Osteocyte (in vitro differentiated cells): ENCODE data around the gene IPCEF1. TPM values are rescaled to one million over a fixed set of nuclear protein-coding genes. Genes with fewer than 3 reads are reported as not detected.

Source experiments
- DNase-seq: peaks from one replicate; pipeline ENCODE4 v3.0.0; 2021; ENCODE audit warnings: mixed read lengths; ENCODE audit not compliant: unreplicated experiment; ENCODE audit errors: extremely low spot score
- H3K27ac Mint-ChIP-seq: one replicate; pipeline ENCODE4 v1.8.0; 2021; ENCODE audit warnings: mild to moderate bottlenecking, mixed read lengths; ENCODE audit not compliant: unreplicated experiment
- H3K27me3 Mint-ChIP-seq: one replicate; pipeline ENCODE4 v1.8.0; 2021; ENCODE audit warnings: mixed read lengths; ENCODE audit not compliant: unreplicated experiment
- H3K36me3 Mint-ChIP-seq: one replicate; pipeline ENCODE4 v1.8.0; 2021; ENCODE audit warnings: mixed read lengths; ENCODE audit not compliant: unreplicated experiment
- H3K4me1 Mint-ChIP-seq: one replicate; pipeline ENCODE4 v1.8.0; 2021; ENCODE audit warnings: mixed read lengths; ENCODE audit not compliant: unreplicated experiment
- H3K4me3 Mint-ChIP-seq: one replicate; pipeline ENCODE4 v1.8.0; 2021; ENCODE audit warnings: mild to moderate bottlenecking, moderate library complexity, mixed read lengths; ENCODE audit not compliant: unreplicated experiment
- H3K9me3 Mint-ChIP-seq: one replicate; pipeline ENCODE4 v1.8.0; 2021; ENCODE audit warnings: mixed read lengths; ENCODE audit not compliant: unreplicated experiment
- total RNA-seq: library from RNA; stranded (reverse); gene quantifications from 2 replicates; pipeline ENCODE4 v1.2.1, GENCODE V29; 2021
- TF ChIP-seq, protein P1 (sequence below): fragments of 200-600 bp; sonication (generic); IDR thresholded peaks from 2 replicates; pipeline ENCODE4 v1.5.0; 2021; ENCODE audit warnings: antibody characterized with exemption, mild to moderate bottlenecking, moderate library complexity

IPCEF1 gene
- total RNA-seq, 1 donor from 2014 or later, result 0.46 TPM

DNA sequence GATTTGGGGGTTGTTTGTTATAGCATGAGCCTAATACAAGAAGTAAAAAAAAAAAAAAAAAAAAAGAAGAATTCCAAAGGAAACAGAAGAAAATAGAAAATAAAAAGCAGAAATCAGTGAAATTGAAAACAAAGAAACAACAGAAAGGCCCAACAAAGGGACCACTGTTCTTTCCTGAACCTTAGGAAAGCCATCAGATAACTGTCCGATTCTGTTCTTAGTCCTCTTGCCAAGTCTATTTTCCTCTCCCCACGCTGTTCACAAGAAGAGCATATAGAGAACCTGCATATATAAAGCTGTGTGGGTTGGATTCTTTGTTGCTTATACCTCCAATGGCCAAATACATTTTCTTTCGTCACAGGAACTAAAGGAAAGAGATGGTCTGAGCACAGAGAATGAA is 38.0 kb upstream of the IPCEF1 start:
- no peak overlapping the region for H3K4me3 Mint-ChIP-seq
- peaks cover 2% of the 10 kb centered on the region for H3K9me3 Mint-ChIP-seq
- peaks cover 10% of the 10 kb centered on the region for H3K4me1 Mint-ChIP-seq
- no peaks in the 10 kb centered on the region for H3K27me3 Mint-ChIP-seq
- peaks cover 10% of the 10 kb centered on the region for H3K36me3 Mint-ChIP-seq
- DNase-seq, result no peak
- TF ChIP-seq, protein P1, sequence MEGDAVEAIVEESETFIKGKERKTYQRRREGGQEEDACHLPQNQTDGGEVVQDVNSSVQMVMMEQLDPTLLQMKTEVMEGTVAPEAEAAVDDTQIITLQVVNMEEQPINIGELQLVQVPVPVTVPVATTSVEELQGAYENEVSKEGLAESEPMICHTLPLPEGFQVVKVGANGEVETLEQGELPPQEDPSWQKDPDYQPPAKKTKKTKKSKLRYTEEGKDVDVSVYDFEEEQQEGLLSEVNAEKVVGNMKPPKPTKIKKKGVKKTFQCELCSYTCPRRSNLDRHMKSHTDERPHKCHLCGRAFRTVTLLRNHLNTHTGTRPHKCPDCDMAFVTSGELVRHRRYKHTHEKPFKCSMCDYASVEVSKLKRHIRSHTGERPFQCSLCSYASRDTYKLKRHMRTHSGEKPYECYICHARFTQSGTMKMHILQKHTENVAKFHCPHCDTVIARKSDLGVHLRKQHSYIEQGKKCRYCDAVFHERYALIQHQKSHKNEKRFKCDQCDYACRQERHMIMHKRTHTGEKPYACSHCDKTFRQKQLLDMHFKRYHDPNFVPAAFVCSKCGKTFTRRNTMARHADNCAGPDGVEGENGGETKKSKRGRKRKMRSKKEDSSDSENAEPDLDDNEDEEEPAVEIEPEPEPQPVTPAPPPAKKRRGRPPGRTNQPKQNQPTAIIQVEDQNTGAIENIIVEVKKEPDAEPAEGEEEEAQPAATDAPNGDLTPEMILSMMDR, result no peak
- H3K27ac Mint-ChIP-seq, result no peak overlapping the region

GRCh38 chr6:154390034-154390433 is 33.4 kb upstream of the IPCEF1 start:
- no peak for DNase-seq
- Mint-ChIP-seq H3K9me3 (peaks cover 17% of the 10 kb centered on the region), H3K27me3 (peaks cover 6% of the 10 kb centered on the region), H3K4me3 (no peak overlapping the region), H3K4me1 (peaks cover 36% of the 10 kb centered on the region), H3K27ac (no peak overlapping the region), H3K36me3 (peaks cover 3% of the 10 kb centered on the region)
- TF ChIP-seq, protein P1, result no peak

DNA sequence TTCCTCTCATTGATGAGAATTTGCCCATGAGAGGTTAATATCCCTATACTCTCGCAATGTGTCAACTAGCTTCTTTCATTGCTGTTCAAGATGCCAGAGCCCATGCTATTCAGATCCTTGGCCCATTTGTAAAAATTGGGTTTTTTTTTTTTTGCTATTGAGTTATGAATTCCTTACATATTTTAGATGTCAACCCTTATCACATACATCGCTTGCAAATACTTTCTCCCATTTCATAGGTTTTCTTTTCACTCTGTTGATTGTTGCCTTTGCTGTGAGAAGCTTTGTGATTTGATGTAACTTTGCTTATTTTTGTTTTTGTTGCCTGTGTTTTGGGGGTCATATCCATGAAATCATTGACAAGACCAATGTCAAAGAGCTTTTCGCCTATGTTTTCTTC is 32.2 kb upstream of the IPCEF1 start:
- DNase-seq, result no peak
- TF ChIP-seq, protein P1, result no peak
- Mint-ChIP-seq H3K27ac (no peak overlapping the region), H3K9me3 (peaks cover 17% of the 10 kb centered on the region), H3K36me3 (peaks cover 4% of the 10 kb centered on the region), H3K27me3 (peaks cover 7% of the 10 kb centered on the region), H3K4me1 (peaks cover 40% of the 10 kb centered on the region), H3K4me3 (no peak overlapping the region)

GRCh38 chr6:154386848-154387717 is 30.5 kb upstream of the IPCEF1 start:
- Mint-ChIP-seq H3K36me3 (peaks cover 4% of the 10 kb centered on the region), H3K9me3 (peaks cover 17% of the 10 kb centered on the region), H3K27me3 (peaks cover 7% of the 10 kb centered on the region), H3K27ac (peak overlapping the region; percentile 25), H3K4me1 (peaks cover 40% of the 10 kb centered on the region), H3K4me3 (peak overlapping the region; percentile 56)
- DNase-seq, result no peak
- TF ChIP-seq, protein P1, result no peak

DNA sequence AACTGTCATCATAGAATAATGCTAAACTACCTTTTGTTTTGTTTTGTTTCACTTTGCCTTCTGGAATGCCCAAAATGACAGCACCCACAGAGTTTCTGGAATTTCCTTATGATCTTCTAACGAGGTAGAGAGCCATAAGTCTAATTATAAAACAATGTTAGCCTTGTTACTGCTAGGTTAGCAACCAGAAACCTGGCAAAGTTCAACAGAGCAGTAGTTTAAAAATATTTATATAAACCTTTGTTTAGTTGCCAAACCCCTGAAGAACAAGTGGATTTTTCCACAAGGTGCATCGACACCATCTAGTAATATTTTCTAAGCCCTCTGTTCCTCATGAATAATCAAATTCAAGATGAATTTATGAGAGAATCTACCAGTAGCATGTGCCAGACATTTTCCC is 27.6 kb upstream of the IPCEF1 start:
- peaks cover 7% of the 10 kb centered on the region for H3K27me3 Mint-ChIP-seq
- H3K9me3 Mint-ChIP-seq, result peaks cover 11% of the 10 kb centered on the region
- no peak for DNase-seq
- H3K4me3 Mint-ChIP-seq, result no peak overlapping the region
- H3K4me1 Mint-ChIP-seq, result peaks cover 37% of the 10 kb centered on the region
- H3K36me3 Mint-ChIP-seq, result peaks cover 4% of the 10 kb centered on the region
- no peak overlapping the region for H3K27ac Mint-ChIP-seq
- TF ChIP-seq, protein P1, result no peak
